NCI-H2029 treated with DMSO at 0.1 percent for 48 hours (cell line): ENCODE data around the gene PRM2.

ENCODE experiments used
- DNase-seq: peaks from one replicate; lab custom pipeline; 2025; lab: John Stamatoyannopoulos, UW

The PRM2 gene

GRCh38 chr16:11276143-11276895 lies at the start of gene PRM2:
PRM2 (minus strand) TSS chr16:11276480; CDS start chr16:11276370, 110 bp downstream.
- no peak for DNase-seq

GRCh38 chr16:11325404-11326083 lies 49.3 kb upstream of the PRM2 start:
- no peak for DNase-seq

- DNase-seq = no peak
Measured at GRCh38 chr16:11323551-11324336, 47.5 kb upstream of the PRM2 start.

- no peak for DNase-seq
Measured at GRCh38 chr16:11322823-11323222, 46.5 kb upstream of the PRM2 start.

GRCh38 chr16:11321662-11322061 lies 45.4 kb upstream of the PRM2 start:
- no peak for DNase-seq

GRCh38 chr16:11320170-11320569 lies 43.9 kb upstream of the PRM2 start:
- DNase-seq = no peak

- no peak for DNase-seq
Measured at GRCh38 chr16:11319529-11320146, 43.4 kb upstream of the PRM2 start.

GRCh38 chr16:11318817-11319216 lies 42.5 kb upstream of the PRM2 start:
- no peak for DNase-seq

- no peak for DNase-seq
Measured at GRCh38 chr16:11316331-11317015, 40.2 kb upstream of the PRM2 start.

GRCh38 chr16:11315510-11315909 lies 39.2 kb upstream of the PRM2 start:
- no peak for DNase-seq

GRCh38 chr16:11314309-11314894 lies 38.1 kb upstream of the PRM2 start:
- DNase-seq = no peak

GRCh38 chr16:11313493-11314308 lies 37.4 kb upstream of the PRM2 start:
- DNase-seq = no peak

GRCh38 chr16:11312718-11313492 lies 36.6 kb upstream of the PRM2 start:
- DNase-seq = no peak

GRCh38 chr16:11310997-11311561 lies 34.8 kb upstream of the PRM2 start:
- DNase-seq = no peak

- no peak for DNase-seq
Measured at GRCh38 chr16:11310634-11310977, 34.3 kb upstream of the PRM2 start.

- peak; percentile 41 for DNase-seq
Measured at GRCh38 chr16:11309895-11310633, 33.8 kb upstream of the PRM2 start.

- no peak for DNase-seq
Measured at GRCh38 chr16:11308493-11309283, 32.4 kb upstream of the PRM2 start.
